ENCODE measurements around the gene C1QTNF9. TPM values are rescaled to one million over a fixed set of nuclear protein-coding genes. Genes with fewer than 3 reads are reported as not detected.
"Not testable (repeated sequence)": the region's sequence is repeated elsewhere in the genome, so short reads cannot be mapped to it uniquely, and the experiment has no call there.

The C1QTNF9 gene
- total RNA-seq, 6 experiments from 2014 or later: 0.11 to 0.21 (median 0.17) TPM; not detected in 2

DNA sequence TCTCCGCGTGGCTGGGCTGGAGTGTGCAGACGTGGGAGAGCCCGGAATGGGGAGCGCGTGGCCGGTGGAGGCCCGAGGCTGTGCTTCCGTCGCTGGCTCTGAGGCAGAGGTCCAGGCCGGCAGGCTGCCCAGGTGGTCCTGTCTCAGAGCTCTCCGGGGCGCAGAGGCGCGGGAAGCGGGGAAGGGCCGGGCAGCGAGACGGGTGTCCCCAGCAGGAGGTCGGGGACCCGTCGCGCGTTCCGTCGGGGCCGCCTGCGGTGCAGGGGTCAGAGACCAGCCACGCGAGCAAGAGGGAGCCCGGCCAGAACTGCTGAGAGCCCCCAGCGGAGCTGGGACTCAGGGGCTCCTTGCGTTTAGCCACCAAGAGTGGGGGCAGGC is 1.3 kb upstream of the C1QTNF9 start:
- Histone ChIP-seq H3K4me1 (no peaks in the 10 kb centered on the region), H3K36me3 (peaks cover 0 to 22% (median 5%) of the 10 kb centered on the region in 4 donors), H3K27me3 (no peaks in the 10 kb centered on the region), H3K27ac (no peak overlapping the region), H3K9me3 (no peaks in the 10 kb centered on the region), H3K4me3 (no peak overlapping the region)
- ATAC-seq: peak in 3 of 4 donors; percentile 12 to 26 (median 15)
- no peak for DNase-seq
- no peak for TF ChIP-seq POLR2A (IDR thresholded peaks at IDR 0.05)
- TF ChIP-seq, protein P1, sequence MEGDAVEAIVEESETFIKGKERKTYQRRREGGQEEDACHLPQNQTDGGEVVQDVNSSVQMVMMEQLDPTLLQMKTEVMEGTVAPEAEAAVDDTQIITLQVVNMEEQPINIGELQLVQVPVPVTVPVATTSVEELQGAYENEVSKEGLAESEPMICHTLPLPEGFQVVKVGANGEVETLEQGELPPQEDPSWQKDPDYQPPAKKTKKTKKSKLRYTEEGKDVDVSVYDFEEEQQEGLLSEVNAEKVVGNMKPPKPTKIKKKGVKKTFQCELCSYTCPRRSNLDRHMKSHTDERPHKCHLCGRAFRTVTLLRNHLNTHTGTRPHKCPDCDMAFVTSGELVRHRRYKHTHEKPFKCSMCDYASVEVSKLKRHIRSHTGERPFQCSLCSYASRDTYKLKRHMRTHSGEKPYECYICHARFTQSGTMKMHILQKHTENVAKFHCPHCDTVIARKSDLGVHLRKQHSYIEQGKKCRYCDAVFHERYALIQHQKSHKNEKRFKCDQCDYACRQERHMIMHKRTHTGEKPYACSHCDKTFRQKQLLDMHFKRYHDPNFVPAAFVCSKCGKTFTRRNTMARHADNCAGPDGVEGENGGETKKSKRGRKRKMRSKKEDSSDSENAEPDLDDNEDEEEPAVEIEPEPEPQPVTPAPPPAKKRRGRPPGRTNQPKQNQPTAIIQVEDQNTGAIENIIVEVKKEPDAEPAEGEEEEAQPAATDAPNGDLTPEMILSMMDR (IDR thresholded peaks at IDR 0.05): no peak
- 97% methylated on average over 10 of the region's 33 CpGs for WGBS (ENCODE audit: insufficient coverage, low coverage, low lambda C conversion rate, missing lambda C conversion rate)
- intact Hi-C loops (cut with DNase I): no loop called here

- no peak overlapping the region for H3K27ac ChIP-seq
- peaks cover 0 to 17% (median 1%) of the 10 kb centered on the region in 4 donors for H3K36me3 ChIP-seq
- H3K9me3 ChIP-seq: no peaks in the 10 kb centered on the region
- no peaks in the 10 kb centered on the region for H3K27me3 ChIP-seq
- ATAC-seq: peak in 2 of 4 donors; percentile 28 to 34
- TF ChIP-seq, protein P1 (IDR thresholded peaks at IDR 0.05): no peak
- TF ChIP-seq POLR2A (IDR thresholded peaks at IDR 0.05): no peak
- H3K4me1 ChIP-seq: no peaks in the 10 kb centered on the region
- 94% methylated on average over 7 of the region's 37 CpGs for WGBS (ENCODE audit: insufficient coverage, low coverage, low lambda C conversion rate, missing lambda C conversion rate)
- H3K4me3 ChIP-seq: no peak overlapping the region
- intact Hi-C loops (cut with DNase I): no loop called here
- DNase-seq: no peak
These were observed 826 bp upstream of the C1QTNF9 start for GRCh38 chr13:24308488-24309020.

DNA sequence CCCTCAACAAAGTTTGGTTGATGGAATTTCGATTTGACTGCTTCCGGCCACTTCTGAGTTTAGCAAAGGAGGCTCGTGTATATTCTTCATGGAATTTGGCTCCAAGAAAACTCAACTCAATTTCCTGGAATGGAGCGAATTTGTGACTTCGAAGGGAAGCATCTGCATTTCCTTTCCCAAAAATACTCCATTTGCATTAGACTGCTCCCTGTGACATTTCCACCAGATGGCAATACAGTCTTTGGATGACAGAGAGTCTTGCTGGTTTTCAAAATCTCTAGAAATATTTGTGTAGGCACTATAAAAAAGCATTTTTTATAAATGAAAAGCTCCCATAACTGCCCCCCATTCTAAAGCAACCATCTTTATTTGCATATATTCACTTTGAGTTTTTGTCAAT is 4.1 kb downstream of the C1QTNF9 start:
- peak in 3 of 4 donors; percentile 18 to 52 (median 21) for ATAC-seq
- no peak overlapping the region for H3K4me3 ChIP-seq
- 34% methylated on average over 5 of the region's 5 CpGs for WGBS (ENCODE audit: insufficient coverage, low coverage, low lambda C conversion rate, missing lambda C conversion rate)

DNA sequence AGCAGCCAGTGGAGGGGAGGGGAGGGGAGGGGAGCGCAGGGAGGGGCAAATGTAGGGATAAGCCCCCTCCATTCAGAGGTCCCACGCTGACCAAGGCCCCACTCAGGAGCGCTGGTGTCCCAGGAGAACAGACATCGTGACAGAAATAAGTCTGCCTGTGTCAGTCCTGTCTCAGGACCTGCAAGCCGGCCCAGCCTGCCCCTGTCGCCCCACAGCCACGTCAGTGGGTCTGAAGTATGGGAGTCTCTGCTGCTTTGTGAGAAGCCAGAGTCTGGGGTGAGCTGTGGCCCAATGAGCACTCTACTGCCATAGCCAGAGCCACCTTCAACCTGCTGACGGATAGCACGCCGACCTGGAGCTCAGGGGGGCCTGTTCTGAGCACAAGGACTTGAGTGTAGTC is 8.5 kb downstream of the C1QTNF9 start:
- WGBS (ENCODE audit: insufficient coverage, low coverage, low lambda C conversion rate, missing lambda C conversion rate): 60% methylated on average over 1 of the region's 10 CpGs
- H3K36me3 ChIP-seq; ATAC-seq; H3K27me3 ChIP-seq; H3K9me3 ChIP-seq; DNase-seq; H3K4me1 ChIP-seq; H3K27ac ChIP-seq; H3K4me3 ChIP-seq; intact Hi-C loops (cut with DNase I): not testable (repeated sequence)

More for the DNA sequence above, 4.1 kb downstream of the C1QTNF9 start:
- intact Hi-C loops (cut with DNase I): no loop called here
- TF ChIP-seq, protein P1 (IDR thresholded peaks at IDR 0.05): peak; percentile 6 to 34 (median 31)
- TF ChIP-seq POLR2A (IDR thresholded peaks at IDR 0.05): no peak
- DNase-seq: no peak
- no peaks in the 10 kb centered on the region for H3K9me3 ChIP-seq
- H3K4me1 ChIP-seq: no peaks in the 10 kb centered on the region
- H3K27ac ChIP-seq: no peak overlapping the region
- H3K27me3 ChIP-seq: no peaks in the 10 kb centered on the region
- no peaks in the 10 kb centered on the region for H3K36me3 ChIP-seq

GRCh38 chr13:24318878-24319277 is 9.5 kb downstream of the C1QTNF9 start:
- intact Hi-C loops (cut with DNase I); H3K27ac ChIP-seq; H3K9me3 ChIP-seq; H3K4me3 ChIP-seq; H3K36me3 ChIP-seq; H3K4me1 ChIP-seq; DNase-seq; ATAC-seq; H3K27me3 ChIP-seq: not testable (repeated sequence)
- WGBS (ENCODE audit: insufficient coverage, low coverage, low lambda C conversion rate, missing lambda C conversion rate): 56% methylated on average over 4 of the region's 4 CpGs

GRCh38 chr13:24319641-24320040 is 10.3 kb downstream of the C1QTNF9 start:
- H3K4me1 ChIP-seq; H3K9me3 ChIP-seq; ATAC-seq; H3K4me3 ChIP-seq; H3K27ac ChIP-seq; H3K36me3 ChIP-seq; DNase-seq; H3K27me3 ChIP-seq; intact Hi-C loops (cut with DNase I): not testable (repeated sequence)
- WGBS (ENCODE audit: insufficient coverage, low coverage, low lambda C conversion rate, missing lambda C conversion rate): 68% methylated on average over 3 of the region's 6 CpGs

DNA sequence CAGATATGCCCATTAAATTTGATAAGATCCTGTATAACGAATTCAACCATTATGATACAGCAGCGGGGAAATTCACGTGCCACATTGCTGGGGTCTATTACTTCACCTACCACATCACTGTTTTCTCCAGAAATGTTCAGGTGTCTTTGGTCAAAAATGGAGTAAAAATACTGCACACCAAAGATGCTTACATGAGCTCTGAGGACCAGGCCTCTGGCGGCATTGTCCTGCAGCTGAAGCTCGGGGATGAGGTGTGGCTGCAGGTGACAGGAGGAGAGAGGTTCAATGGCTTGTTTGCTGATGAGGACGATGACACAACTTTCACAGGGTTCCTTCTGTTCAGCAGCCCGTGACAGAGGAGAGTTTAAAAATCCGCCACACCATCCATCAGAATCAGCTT is 12.0 kb downstream of the C1QTNF9 start:
- H3K36me3 ChIP-seq; H3K9me3 ChIP-seq; H3K4me1 ChIP-seq; DNase-seq; H3K27ac ChIP-seq; ATAC-seq; intact Hi-C loops (cut with DNase I); H3K27me3 ChIP-seq; H3K4me3 ChIP-seq: not testable (repeated sequence)
- WGBS (ENCODE audit: insufficient coverage, low coverage, low lambda C conversion rate, missing lambda C conversion rate): 69% methylated on average over 7 of the region's 8 CpGs

Measured in right lobe of liver (tissue), 6 donors.